Measurements from ENCODE around the gene RPS15A. TPM values are rescaled to one million over a fixed set of nuclear protein-coding genes. Genes with fewer than 3 reads are reported as not detected.
A peak's percentile ranks its signal among the peaks of the same experiment; 100 is the strongest.

Gene RPS15A
- polyA plus RNA-seq, 3 donors = 1,209 to 2,855 (median 1,397) TPM

GRCh38 chr16:18804540-18804939, 14.4 kb upstream of the RPS15A start:
- H3K9me3 ChIP-seq (replicated peaks in 1 of 2; ENCODE audit: control insufficient read depth in 1 of 2, insufficient read depth in 1 of 2, low read length in 2 of 2) = no peaks in the 10 kb centered on the region
- H3K4me3 ChIP-seq (replicated peaks in 1 of 3; ENCODE audit: low read depth in 2 of 3, low read length in 3 of 3) = peak overlapping the region in 1 of 3 experiments; percentile 45
- 20% methylated on average over 1 of the region's 3 CpGs for WGBS (ENCODE audit: insufficient coverage)
- peaks cover 0 to 2% (median 0%) of the 10 kb centered on the region in 7 donors for H3K9me3 Mint-ChIP-seq
- no peak overlapping the region for H3K9ac ChIP-seq (ENCODE audit: insufficient read depth, low read length, poor library complexity, severe bottlenecking)
- H3K27ac Mint-ChIP-seq = peak overlapping the region; percentile 72 to 93 (median 90)
- H3K4me3 Mint-ChIP-seq = no peak overlapping the region
- H3K36me3 ChIP-seq (replicated peaks in 1 of 2; ENCODE audit: control insufficient read depth in 1 of 2, insufficient read depth in 2 of 2, low read length in 2 of 2) = peaks cover 20 to 32% of the 10 kb centered on the region in 2 donors
- no peak for TF ChIP-seq CTCF (IDR thresholded peaks at IDR 0.05)
- peak overlapping the region; percentile 70 to 77 for H3K27ac ChIP-seq (ENCODE audit: low read depth in 1 of 2, low read length in 2 of 2)
- peaks cover 60% of the 10 kb centered on the region for H3K79me2 ChIP-seq (ENCODE audit: insufficient read depth, low read length)
- H3K27me3 Mint-ChIP-seq (ENCODE audit: low read depth in 3 of 3) = peaks cover 0 to 1% (median 0%) of the 10 kb centered on the region in 3 donors
- H2AFZ ChIP-seq (ENCODE audit: insufficient read depth, low read depth, low read length, poor library complexity, severe bottlenecking) = no peak overlapping the region
- H3K27me3 ChIP-seq (ENCODE audit: control insufficient read depth in 2 of 2, insufficient read depth in 2 of 2, low read length in 2 of 2) = no peaks in the 10 kb centered on the region
- H3K4me2 ChIP-seq (replicated peaks; ENCODE audit: extremely low read depth, low read length, poor library complexity, severe bottlenecking) = peak overlapping the region; percentile 65
- H3K4me1 ChIP-seq (ENCODE audit: control insufficient read depth in 1 of 2, insufficient read depth in 2 of 2, low read length in 2 of 2) = peaks cover 49 to 60% of the 10 kb centered on the region in 2 donors
- intact Hi-C loops (cut with micrococcal nuclease) = loop anchor here (5.0 to 10.0 kb wide), 5 partner anchors 70 to 750 kb away; partner anchors contain the start of genes SMG1 (in 2 of the 2), CCP110 (in 1 of the 2), COQ7 (in 1 of the 2) and GDE1 (in 1 of the 2)
- peaks cover 23 to 31% of the 10 kb centered on the region in 2 donors for H3K36me3 Mint-ChIP-seq
- H4K20me1 ChIP-seq (ENCODE audit: insufficient read depth, low read length) = peaks cover 16% of the 10 kb centered on the region
- no peak for DNase-seq
- H3K4me1 Mint-ChIP-seq = peaks cover 57% of the 10 kb centered on the region

DNA sequence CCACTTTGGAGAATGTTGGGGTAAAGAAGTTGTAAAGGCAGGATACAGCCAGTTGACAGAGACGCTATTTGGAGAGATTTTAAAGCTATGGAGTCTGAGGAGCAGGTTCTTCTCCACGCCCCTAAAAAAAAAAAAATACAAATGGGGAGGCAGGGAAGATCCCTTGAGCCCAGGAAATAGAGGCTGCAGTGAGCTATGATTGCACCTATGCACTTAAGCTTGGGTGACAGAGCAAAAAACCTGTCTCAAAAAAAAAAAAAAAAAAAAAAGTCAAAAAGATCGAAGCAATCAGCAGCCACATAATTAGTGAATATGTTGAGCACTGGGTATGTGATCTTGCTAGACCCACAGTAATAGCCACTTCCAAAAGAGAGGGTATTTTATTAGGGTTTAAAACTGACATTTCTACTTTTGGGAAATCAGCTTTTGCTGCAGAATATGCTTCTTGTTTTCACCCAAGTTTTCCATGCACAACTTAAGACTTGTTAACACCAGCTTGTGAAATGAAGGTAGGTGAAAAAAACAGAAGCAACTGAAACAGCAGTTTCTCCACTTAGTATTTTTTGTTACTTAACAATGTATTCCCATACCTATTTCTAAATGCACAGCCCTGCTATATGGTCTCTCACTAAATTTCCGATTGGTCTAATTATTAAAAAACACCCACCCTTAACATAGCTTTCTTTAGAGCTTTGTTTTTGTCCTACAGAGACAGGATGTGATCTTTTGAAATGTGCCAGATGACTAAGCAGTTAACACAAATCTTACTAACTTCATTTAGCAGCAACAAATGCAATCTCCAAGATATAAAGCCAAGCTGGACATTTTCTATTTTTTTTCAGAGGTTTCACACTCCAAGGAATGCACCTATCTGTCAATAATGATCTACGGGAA, 13.7 kb upstream of the RPS15A start:
- H3K27ac Mint-ChIP-seq = peak overlapping the region; percentile 72 to 93 (median 90)
- H3K4me3 Mint-ChIP-seq = peak overlapping the region in 1 of 2 donors; percentile 54
- Histone ChIP-seq H3K4me1 (ENCODE audit: control insufficient read depth in 1 of 2, insufficient read depth in 2 of 2, low read length in 2 of 2) (peaks cover 52 to 67% of the 10 kb centered on the region in 2 donors), H3K4me2 (replicated peaks; ENCODE audit: extremely low read depth, low read length, poor library complexity, severe bottlenecking) (peak overlapping the region; percentile 65), H3K27ac (ENCODE audit: low read depth in 1 of 2, low read length in 2 of 2) (peak overlapping the region; percentile 77 to 85), H3K4me3 (replicated peaks in 1 of 3; ENCODE audit: low read depth in 2 of 3, low read length in 3 of 3) (peak overlapping the region in 1 of 3 experiments; percentile 45), H3K79me2 (ENCODE audit: insufficient read depth, low read length) (peaks cover 61% of the 10 kb centered on the region), H3K36me3 (replicated peaks in 1 of 2; ENCODE audit: control insufficient read depth in 1 of 2, insufficient read depth in 2 of 2, low read length in 2 of 2) (peaks cover 12 to 25% of the 10 kb centered on the region in 2 donors), H3K27me3 (ENCODE audit: control insufficient read depth in 2 of 2, insufficient read depth in 2 of 2, low read length in 2 of 2) (no peaks in the 10 kb centered on the region), H3K9ac (ENCODE audit: insufficient read depth, low read length, poor library complexity, severe bottlenecking) (no peak overlapping the region), H3K9me3 (replicated peaks in 1 of 2; ENCODE audit: control insufficient read depth in 1 of 2, insufficient read depth in 1 of 2, low read length in 2 of 2) (no peaks in the 10 kb centered on the region), H2AFZ (ENCODE audit: insufficient read depth, low read depth, low read length, poor library complexity, severe bottlenecking) (peak overlapping the region; percentile 43), H4K20me1 (ENCODE audit: insufficient read depth, low read length) (peaks cover 17% of the 10 kb centered on the region)
- peaks cover 62% of the 10 kb centered on the region for H3K4me1 Mint-ChIP-seq
- peaks cover 16 to 24% of the 10 kb centered on the region in 2 donors for H3K36me3 Mint-ChIP-seq
- intact Hi-C loops (cut with micrococcal nuclease) = loop anchor here (5.0 to 10.0 kb wide), 5 partner anchors 71 to 751 kb away; partner anchors contain the start of genes SMG1 (in 2 of the 2), CCP110 (in 1 of the 2), COQ7 (in 1 of the 2) and GDE1 (in 1 of the 2)
- WGBS (ENCODE audit: insufficient coverage) = no CpG with 5 or more reads among the region's 5 CpGs
- H3K27me3 Mint-ChIP-seq (ENCODE audit: low read depth in 3 of 3) = peaks cover 0 to 1% (median 0%) of the 10 kb centered on the region in 3 donors
- peaks cover 0 to 2% (median 0%) of the 10 kb centered on the region in 7 donors for H3K9me3 Mint-ChIP-seq
- no peak for TF ChIP-seq CTCF (IDR thresholded peaks at IDR 0.05)
- peak in 2 of 3 donors; percentile 31 to 39 for DNase-seq
